BJ (cell line): ENCODE data around the gene LY6G6D. TPM values are rescaled to one million over a fixed set of nuclear protein-coding genes. Genes with fewer than 3 reads are reported as not detected.

Experiments
- CTCF ChIA-PET: fragments of 350-600 bp; formaldehyde crosslinking; extraction: SDS; loops from one replicate; lab custom pipeline; 2021; ENCODE audit warnings: antibody characterized with exemption, inconsistent platforms; lab: Yijun Ruan, JAX
- POLR2A ChIA-PET: fragments of 300-600 bp; sonication (Branson Sonifier 250); formaldehyde crosslinking; extraction: SDS; loops from one replicate; lab custom pipeline; 2021; ENCODE audit warnings: antibody characterized with exemption; lab: Charles Lee
- DNase-seq: peaks from one replicate; pipeline ENCODE4 v3.0.0-alpha.2; 2011; ENCODE audit warnings: low read depth
- H3K27me3 ChIP-seq: 2 replicates; pipeline ENCODE4 v1.6.0; 2011; ENCODE audit warnings: low read length; ENCODE audit not compliant: control insufficient read depth, insufficient read depth
- H3K36me3 ChIP-seq: 2 replicates; pipeline ENCODE4 v1.5.1; 2011; ENCODE audit warnings: low read length; ENCODE audit not compliant: control insufficient read depth, insufficient read depth
- H3K4me3 ChIP-seq: 2 replicates; pipeline ENCODE4 v1.5.1; 2011; ENCODE audit warnings: low read depth, mild to moderate bottlenecking, control low read depth, low read length
- CTCF ChIP-seq: IDR thresholded peaks from 2 replicates; pipeline ENCODE4 v1.5.1; 2011; ENCODE audit warnings: low read depth, mild to moderate bottlenecking, control low read depth, inconsistent platforms, low read length, moderate library complexity; ENCODE audit not compliant: insufficient read depth
- polyA plus RNA-seq: library from polyadenylated mRNA; depleted of rRNA; stranded (reverse); fragments of >200 nt; gene quantifications from 2 replicates; pipeline ENCODE4 v1.2.3, GENCODE V29; 2011

Gene LY6G6D
- polyA plus RNA-seq, 1 experiment = not detected

DNA sequence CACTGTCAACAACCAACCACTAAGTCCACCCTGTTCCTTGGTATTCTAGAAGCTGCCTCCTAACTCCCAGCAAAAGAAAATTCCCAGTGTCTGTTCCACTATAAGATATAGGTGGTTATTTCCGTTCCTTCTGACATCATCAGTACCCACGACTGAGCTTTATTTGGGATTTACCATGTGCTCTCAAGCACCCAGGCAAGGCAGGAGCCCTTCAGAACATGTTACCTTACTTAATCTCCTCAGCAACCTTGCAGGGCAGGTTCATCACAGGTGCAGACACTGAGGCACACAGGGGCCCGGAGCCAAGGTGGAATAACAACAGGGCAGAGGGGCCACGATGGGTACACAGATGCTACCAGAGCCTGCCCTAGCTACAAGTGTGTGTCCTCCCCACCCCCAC, 22.8 kb upstream of the LY6G6D start:
- H3K4me3 ChIP-seq = no peak overlapping the region
- ChIA-PET POLR2A (no interaction called here), CTCF (interaction anchor here (2.1 kb wide), 1 partner anchor 11 kb away, joined by 12 read pairs; the partner anchor contains the start of gene LY6G5C)
- peaks cover 43% of the 10 kb centered on the region for H3K36me3 ChIP-seq
- TF ChIP-seq CTCF = no peak
- no peak for DNase-seq
- H3K27me3 ChIP-seq = no peaks in the 10 kb centered on the region

DNA sequence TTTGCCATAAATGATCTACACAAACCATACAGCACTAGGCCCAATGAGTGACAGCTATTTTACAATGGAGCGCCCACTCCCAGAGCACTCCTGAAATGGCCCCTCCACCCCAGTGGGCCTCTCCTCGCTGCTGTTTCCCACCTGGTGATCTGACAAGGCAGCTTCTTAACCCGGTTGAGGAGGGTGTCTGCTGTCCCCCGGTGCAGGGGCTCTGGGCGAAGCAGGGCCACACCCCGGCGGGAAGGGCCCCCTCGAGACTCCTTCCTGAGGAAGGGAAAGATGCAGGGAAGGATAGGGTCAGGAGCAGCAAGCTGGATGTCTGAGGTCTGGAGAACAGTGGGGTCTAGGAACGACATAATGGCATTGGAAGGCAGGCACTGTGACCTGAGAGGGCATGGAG, 22.3 kb upstream of the LY6G6D start:
- Histone ChIP-seq H3K4me3 (no peak overlapping the region), H3K27me3 (no peaks in the 10 kb centered on the region), H3K36me3 (peaks cover 41% of the 10 kb centered on the region)
- ChIA-PET POLR2A (no interaction called here), CTCF (interaction anchor here (2.1 kb wide), 1 partner anchor 12 kb away, joined by 12 read pairs; the partner anchor contains the start of gene LY6G5C)
- DNase-seq = no peak
- no peak for TF ChIP-seq CTCF

DNA sequence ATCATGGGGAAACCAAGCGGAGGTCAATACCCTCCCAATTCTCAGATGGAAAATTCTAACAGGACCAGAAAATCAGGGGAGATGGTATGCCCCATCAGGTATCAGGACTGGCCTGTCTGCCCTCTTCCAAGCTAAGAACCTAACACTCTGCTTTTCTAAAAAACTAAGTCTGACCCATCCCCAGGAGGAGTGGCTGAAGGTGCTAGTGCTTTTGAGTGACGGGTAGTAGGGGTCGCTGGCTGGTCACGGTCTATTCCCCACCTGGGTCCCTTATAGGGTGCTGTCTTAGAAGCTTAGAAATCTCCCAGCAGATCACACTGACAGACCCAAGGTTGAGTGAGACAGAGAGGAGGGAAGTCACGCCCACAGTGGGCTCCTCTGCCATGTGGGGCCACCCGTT, 21.6 kb upstream of the LY6G6D start:
- POLR2A ChIA-PET = no interaction called here

DNA sequence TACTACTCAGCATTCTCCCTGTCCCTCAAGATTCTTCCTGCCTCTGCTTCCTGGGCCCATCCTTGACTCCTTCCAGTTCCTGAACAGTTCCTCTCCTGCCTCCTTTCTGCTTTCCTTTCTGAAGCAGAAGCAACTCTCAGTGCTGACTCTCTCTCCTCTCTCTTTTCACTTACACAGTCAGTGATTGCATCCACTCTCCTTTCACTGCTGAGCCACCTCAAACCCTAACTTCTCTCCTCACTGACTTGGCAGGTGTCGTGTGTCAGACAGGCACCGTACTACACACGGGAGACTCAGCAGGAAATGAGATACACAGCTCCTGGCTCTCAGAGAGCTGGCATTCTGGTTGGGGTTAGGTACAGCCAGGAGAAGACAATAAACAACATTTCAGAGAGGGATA, 17.6 kb upstream of the LY6G6D start:
- TF ChIP-seq CTCF = no peak
- ChIA-PET CTCF (no interaction called here), POLR2A (no interaction called here)
- Histone ChIP-seq H3K4me3 (no peak overlapping the region), H3K27me3 (no peaks in the 10 kb centered on the region), H3K36me3 (peaks cover 18% of the 10 kb centered on the region)
- no peak for DNase-seq

More for the DNA sequence above, 21.6 kb upstream of the LY6G6D start:
- no peak for TF ChIP-seq CTCF
- H3K27me3 ChIP-seq = no peaks in the 10 kb centered on the region
- CTCF ChIA-PET = no interaction called here
- no peak for DNase-seq
- no peak overlapping the region for H3K4me3 ChIP-seq
- peaks cover 36% of the 10 kb centered on the region for H3K36me3 ChIP-seq

- ChIA-PET CTCF (interaction anchor here (0.5 to 2.0 kb wide), 2 partner anchors 69 to 88 kb away, joined by 3 to 5 read pairs; no protein-coding TSS in a partner anchor), POLR2A (no interaction called here)
- no peak for DNase-seq
- Histone ChIP-seq H3K27me3 (no peaks in the 10 kb centered on the region), H3K4me3 (no peak overlapping the region), H3K36me3 (peaks cover 3% of the 10 kb centered on the region; the same call in 1 of the 2 replicates)
- no peak for TF ChIP-seq CTCF
Observed at GRCh38 chr6:31700740-31701401, 14.3 kb upstream of the LY6G6D start.
